ELR (cell line): Measurements from ENCODE around the gene CNTNAP1.

ENCODE experiments used
- DNase-seq: peaks from one replicate; pipeline ENCODE4 v3.0.0-alpha.2; 2015; ENCODE audit warnings: low read depth

Gene CNTNAP1

DNA sequence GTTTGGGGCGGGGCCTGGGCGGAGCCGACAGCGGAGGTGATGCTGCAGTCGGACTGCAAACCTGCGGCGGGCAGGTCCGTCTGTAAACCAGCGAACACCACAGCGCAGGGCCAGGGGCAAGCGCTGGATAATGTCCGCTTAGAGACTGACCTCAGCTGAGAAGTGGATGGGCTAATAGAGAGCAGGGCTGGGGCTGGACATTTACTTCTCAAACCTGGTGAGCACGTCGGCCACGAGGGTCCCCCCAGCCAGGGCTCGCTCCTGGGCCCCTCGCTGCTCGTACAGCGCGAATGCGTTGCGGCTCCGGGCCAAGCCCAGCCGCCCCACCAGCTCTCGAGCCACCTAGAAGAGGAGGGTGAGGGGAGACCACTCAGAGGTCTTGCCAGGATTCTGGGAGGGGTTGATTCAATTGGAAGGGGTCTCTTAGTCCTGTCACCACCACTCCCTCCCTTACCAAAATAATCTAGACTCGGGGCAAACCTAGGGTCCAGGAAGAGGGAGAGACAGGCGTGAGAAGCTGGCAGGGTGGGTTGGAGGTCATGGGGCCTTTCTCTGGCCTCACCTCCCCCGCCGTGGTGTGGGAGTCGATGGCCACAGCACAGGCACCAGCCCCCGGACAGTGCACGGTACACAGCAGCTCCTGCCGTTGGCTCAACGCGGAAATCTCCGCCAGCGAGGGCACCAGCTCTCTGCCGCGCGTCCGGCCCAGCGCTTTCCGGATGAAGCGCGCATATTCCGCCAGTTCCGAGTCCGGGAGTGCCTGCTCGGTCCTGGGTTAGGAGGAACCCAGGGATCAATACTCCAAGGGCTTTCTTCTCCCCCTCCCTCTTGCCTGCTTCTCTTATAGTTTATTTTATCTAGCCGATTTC, 11.3 kb upstream of the CNTNAP1 start:
- no peak for DNase-seq

DNA sequence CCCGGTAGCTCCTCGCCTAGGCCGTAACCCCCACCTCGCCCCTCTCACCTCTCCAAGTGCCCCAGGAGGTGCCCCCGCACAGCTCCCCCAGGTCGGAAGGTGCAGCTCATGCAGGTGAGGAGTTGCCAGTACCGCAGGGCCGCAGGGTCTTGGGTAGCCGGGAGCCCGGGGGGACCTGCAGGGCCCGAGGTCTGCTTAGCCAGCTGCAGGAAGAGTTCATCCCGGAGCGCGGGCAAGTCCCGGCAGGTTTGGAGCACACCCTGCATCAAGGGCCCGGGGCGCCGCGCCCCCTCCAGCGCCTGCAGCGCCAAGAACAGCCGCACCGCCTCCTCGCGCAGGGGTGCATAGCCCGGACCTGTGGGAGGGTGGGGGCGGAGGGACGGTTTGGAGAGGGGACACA, 10.3 kb upstream of the CNTNAP1 start:
- no peak for DNase-seq

- DNase-seq = no peak
Observed at GRCh38 chr17:42673266-42673884, 9.0 kb upstream of the CNTNAP1 start.

- peak; percentile 79 for DNase-seq
Observed at GRCh38 chr17:42673885-42674754, 8.2 kb upstream of the CNTNAP1 start.

GRCh38 chr17:42674755-42675347, 7.5 kb upstream of the CNTNAP1 start:
- DNase-seq = peak; percentile 18

GRCh38 chr17:42675348-42675964, 6.9 kb upstream of the CNTNAP1 start:
- DNase-seq = no peak

DNA sequence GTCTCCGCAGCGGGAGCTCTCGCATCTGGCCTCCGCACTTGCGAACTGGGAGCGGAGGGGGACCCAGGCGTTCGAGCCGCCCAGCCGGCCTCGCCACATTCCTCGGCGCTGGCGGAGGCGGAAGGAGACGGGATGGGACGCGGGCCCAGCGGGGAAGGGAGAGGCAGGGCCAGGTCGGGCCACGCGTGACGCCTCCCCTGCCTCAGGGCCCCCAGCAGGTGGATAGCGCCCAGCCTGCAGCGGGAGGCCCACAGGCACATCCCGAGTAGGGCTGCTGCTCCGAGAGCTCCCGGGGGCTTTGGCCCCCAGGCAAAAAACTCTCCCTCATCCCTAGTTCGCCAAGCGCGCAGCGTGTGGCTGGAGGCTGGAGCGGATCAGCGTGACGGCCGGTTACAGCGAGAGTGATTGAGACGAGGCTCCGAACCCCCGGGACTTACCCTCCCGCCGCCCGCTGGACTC, 6.3 kb upstream of the CNTNAP1 start:
- DNase-seq = peak; percentile 74

DNA sequence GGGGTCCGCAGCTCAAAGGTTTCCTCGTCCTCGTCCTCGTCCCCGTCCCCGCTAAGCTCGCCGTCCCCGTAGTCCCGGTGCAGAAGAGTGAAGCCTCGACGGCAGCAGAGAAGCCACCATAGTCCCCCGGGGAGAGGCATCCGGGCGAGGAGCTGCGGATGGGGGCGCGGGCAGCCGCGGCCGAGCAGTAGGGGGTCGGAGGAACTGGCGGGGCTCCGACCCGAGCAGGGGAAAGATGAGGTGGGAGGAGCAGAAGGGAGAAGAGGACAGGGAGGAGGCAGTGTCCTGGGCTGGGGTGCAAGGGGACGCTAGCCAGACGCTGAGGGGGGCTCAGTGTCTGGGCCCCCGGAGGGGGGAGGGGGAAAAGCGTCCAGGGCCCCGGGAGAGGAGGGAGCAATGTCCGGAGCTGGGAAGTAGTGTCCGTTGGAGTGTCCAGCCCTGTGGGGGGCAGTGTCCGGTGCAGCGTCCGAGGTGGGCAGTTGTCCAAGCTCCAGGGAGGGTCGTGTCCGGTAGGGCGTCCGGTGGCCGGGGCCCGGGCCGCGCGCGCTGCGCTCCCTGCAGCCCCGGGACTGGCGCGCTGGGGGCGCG, 5.8 kb upstream of the CNTNAP1 start, which contains the start of gene PLEKHH3:
PLEKHH3 (minus strand) TSS at position 571 of the 588 bp plus-strand sequence; CDS start at position 140, 431 bp downstream.
- no peak for DNase-seq

GRCh38 chr17:42677012-42677857, 5.1 kb upstream of the CNTNAP1 start:
- DNase-seq = peak; percentile 100

GRCh38 chr17:42677921-42678781, 4.2 kb upstream of the CNTNAP1 start:
- DNase-seq = peak; percentile 97

DNA sequence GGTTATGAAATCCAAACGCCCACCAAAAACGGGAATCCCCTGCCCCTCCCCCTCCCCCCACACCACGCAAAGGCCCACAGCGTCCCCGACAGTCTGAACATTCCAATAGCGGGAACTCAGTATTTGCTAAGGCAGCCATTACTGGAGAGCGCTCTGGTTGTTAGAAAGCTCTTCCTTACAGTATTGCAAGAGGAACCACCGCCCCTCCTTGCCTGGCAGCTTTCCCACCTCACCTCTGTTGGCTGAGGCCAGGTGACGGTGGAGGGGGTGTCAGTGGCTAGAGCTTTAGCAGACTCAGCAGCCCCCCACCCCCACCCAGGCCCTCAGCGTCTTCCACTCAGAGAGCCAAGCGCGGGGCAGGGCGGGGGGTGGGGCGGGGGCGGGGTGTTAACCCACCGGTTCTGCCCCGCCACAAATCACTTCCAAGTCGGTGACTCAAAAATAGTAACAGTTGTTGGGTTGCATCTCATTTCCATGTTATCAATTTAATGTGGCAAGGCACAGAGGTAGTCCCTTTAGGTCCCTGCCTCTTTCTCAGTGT, 3.3 kb upstream of the CNTNAP1 start:
- DNase-seq = peak; percentile 67

GRCh38 chr17:42679492-42680330, 2.6 kb upstream of the CNTNAP1 start:
- DNase-seq = peak; percentile 87

- DNase-seq = peak; percentile 52
Observed at GRCh38 chr17:42680331-42680808, 2.0 kb upstream of the CNTNAP1 start.

DNA sequence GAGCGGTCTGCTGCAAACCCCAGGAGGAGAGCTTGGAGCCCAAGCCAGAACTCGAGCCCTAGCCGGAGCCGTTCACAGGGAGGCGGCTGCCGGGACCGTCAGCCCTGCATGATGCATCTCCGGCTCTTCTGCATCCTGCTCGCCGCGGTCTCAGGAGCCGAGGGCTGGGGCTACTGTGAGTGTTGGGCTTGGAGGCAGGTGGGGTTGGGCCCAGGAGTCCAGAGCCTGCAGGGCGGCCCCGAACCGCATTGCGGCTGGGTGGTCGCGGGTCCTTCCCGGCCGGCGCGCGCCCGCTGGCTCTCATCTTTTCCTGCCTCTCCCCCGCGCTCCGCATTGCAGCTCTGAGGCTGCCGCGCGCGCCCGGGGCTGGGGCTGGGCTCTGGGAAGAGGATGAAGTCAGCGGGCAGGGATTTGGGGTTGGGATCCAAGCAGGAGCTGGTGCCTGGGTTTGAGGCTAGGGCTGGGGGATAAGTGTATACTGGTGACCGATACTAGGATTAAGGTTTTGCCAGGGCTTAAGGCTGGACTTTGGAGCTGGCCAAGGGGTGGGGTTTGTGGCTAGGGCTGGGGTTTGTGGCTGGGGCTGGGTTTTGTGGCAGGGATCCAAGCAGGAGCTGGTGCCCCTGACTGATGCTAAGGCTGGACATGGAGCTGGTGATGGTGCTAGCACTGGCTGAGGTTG, 532 bp downstream of the CNTNAP1 start:
- peak; percentile 86 for DNase-seq

GRCh38 chr17:42683407-42684034, 1.2 kb downstream of the CNTNAP1 start:
- DNase-seq = no peak

DNA sequence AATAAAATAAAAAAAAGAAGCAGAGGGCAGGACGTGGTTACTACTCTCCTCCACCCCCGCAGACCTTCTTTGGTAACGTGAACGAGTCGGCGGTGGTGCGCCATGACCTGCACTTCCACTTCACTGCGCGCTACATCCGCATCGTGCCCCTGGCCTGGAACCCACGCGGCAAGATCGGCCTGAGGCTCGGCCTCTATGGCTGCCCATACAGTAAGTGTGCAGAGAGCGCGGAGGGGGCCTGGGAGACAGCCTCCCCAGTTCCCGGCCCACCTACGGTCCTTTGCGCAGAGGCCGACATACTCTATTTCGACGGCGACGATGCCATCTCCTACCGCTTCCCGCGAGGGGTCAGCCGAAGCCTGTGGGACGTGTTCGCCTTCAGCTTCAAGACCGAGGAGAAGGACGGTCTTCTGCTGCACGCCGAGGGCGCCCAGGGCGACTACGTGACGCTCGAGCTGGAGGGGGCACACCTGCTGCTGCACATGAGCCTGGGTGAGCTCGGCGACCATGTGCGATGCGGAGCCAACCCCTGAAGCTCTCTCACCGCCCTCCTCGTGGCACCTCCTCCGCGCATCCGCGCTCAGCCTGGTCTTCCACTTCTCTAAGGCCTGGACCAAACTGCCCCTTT, 2.7 kb downstream of the CNTNAP1 start:
- no peak for DNase-seq
